GM18873 (cell line): ENCODE results near the gene LDLRAD4.

Source experiments
- ATAC-seq: cut with Tn5 transposase; IDR thresholded peaks from one replicate; pipeline ENCODE4 v1.9.1; 2021; ENCODE audit warnings: mild to moderate bottlenecking, moderate library complexity, moderate number of reproducible peaks; ENCODE audit not compliant: unreplicated experiment, low FRiP score

Gene LDLRAD4

GRCh38 chr18:13452388-13452811, 233.8 kb downstream of the LDLRAD4 start:
- ATAC-seq: no peak

DNA sequence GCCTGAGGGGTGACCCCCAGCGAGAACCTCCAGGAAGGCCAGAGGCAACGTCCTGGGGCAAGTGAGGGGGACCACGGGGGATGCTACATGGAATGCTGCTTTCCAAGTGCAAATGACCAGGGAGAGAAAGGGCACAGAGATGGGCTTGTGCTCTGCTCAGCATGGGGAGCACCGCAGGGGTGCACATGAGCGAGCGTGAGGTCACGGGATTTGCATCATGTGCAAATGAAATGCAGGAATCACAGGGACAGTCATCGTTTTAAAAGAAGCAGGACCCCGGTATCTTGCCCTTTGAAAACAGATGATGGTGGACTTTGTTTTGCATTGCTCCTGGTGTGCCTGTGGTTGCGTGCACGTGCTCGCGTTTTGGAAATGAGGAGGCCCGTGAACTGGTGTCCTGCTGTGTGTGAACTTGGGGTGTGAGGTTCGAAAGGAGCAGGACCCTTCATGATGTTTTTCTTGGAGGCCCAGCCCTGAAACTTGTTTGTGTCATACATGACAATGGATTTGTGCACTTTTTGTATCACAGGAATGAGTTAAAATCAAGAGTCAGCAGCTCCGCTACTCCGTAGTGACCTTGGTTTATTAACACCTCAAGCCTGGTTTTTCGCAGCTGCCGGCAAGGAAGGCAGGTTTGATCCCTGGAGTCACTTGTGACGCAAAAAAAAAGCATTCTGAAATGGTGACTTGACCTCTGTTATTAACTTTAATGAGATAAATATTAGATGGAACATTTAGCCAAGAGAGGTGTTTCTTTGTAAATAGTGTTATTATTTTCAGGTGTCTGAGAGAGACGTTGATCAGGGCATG, 234.5 kb downstream of the LDLRAD4 start:
- ATAC-seq: no peak

DNA sequence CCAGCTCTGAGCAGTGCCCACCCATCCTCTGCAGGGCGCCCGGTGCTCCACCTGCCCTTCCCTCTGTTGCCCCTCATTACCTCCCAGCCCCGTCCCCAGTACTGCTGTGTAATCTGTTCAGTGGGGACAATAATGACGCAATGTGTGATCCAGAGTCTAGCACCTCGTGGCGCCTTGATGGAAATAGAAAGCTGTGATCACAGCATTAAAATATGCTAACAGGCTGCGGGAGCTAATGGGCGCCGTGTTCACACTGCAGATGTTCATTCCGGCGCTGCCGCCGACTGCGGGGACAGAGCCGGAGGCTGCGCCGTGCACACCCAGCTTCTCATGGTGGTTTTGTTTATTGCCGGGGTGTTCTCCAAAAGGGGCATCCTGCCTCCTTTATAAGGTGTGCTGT, 235.2 kb downstream of the LDLRAD4 start:
- no peak for ATAC-seq

GRCh38 chr18:13454363-13455150, 236.0 kb downstream of the LDLRAD4 start:
- ATAC-seq: no peak

GRCh38 chr18:13455471-13455870, 236.9 kb downstream of the LDLRAD4 start:
- no peak for ATAC-seq

DNA sequence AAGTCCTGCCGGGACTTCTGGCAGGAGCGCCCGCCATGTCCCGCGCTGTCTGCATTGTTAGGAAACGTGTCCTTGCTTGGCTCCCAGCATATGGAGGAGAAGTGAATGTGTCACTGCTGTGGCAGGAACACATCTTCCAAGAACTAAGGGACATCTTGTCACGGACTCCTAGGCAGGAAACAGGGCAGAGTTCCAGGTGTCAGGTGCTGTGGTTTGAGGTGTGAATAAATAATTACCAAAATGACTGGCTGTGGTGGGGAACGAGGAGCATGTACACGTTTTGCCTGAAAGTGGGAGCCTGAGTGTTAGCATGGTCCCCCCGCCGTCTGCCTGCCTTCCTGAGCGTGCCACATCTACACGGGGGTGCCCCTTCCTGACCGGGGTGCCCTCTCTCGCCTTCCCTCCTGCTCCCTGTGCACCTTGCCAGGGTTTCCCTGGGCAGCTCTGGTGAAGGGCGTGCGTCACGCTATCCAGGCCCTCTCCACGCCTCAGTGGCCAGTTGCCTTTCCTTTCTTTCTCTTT, 237.5 kb downstream of the LDLRAD4 start:
- peak; percentile 40 for ATAC-seq

GRCh38 chr18:13456736-13457271, 238.2 kb downstream of the LDLRAD4 start:
- no peak for ATAC-seq

GRCh38 chr18:13457327-13457726, 238.8 kb downstream of the LDLRAD4 start:
- no peak for ATAC-seq

DNA sequence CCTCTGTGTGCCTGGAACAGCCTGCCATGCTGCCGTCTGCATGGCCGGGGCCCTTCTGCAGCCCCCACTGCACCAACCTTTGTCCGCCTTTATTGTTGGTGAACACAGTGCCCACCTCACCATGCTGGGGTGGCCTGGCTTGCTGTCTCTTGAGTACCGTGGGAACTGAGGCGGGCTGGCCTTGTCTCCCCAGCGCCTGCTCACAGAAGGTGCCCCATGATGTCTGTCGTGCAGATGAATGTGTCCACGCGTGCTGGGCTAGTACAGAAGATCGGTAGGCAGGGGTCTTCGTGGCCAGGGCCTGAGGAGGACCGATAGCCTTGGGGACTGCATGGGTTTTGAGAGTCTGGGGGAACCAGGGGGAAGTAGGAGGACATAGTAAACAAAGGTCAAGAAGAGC, 242.4 kb downstream of the LDLRAD4 start:
- ATAC-seq: no peak

- no peak for ATAC-seq
Observed at GRCh38 chr18:13461469-13461868, 242.9 kb downstream of the LDLRAD4 start.

DNA sequence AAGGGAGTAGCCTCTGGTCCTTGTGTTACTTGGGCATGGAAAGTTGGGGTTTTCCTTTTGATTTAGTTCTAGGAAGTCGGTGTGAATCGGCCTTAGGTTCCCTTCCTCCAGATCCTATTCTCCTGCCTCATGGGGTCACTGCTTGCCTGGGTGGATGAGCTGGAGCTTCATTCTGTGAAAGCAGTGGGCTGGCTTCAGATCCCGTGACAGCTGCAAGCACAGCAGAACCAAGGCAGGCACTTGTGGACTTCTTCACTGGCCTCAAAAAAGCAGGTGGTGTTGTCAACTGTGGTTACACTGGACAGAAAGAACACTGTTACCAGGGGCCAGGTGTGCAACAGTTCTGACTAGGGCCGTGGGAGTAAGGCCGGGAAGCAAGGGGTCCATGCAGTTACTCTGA, 243.4 kb downstream of the LDLRAD4 start:
- ATAC-seq: no peak

DNA sequence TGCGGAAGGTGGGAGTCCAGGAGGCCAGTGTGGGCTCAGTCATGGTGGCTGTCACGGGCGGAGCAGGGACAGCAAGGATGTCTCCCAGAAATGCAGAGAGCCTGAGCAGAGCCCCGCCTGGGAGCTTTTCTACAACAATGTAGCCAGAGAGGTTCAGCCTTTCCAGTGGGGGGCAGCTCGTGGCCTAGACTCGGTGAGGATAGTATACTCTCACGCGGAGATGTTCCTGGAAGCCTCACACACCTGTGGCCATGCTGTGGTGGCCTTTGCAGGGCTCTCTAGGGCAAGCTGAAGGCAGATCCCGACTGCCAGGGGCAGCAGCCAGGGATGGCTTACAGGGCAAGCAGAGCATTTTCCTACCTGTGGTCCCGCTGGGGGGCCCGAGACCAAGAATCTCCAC, 244.1 kb downstream of the LDLRAD4 start:
- no peak for ATAC-seq

- ATAC-seq: no peak
Observed at GRCh38 chr18:13463526-13464210, 245.1 kb downstream of the LDLRAD4 start.

- peak; percentile 90 for ATAC-seq
Observed at GRCh38 chr18:13464432-13465123, 246.0 kb downstream of the LDLRAD4 start.

GRCh38 chr18:13465124-13465446, 246.5 kb downstream of the LDLRAD4 start:
- ATAC-seq: peak; percentile 14

- peak; percentile 6 for ATAC-seq
Observed at GRCh38 chr18:13465476-13465875, 246.9 kb downstream of the LDLRAD4 start.

GRCh38 chr18:13470516-13471197, 252.1 kb downstream of the LDLRAD4 start:
- ATAC-seq: no peak

DNA sequence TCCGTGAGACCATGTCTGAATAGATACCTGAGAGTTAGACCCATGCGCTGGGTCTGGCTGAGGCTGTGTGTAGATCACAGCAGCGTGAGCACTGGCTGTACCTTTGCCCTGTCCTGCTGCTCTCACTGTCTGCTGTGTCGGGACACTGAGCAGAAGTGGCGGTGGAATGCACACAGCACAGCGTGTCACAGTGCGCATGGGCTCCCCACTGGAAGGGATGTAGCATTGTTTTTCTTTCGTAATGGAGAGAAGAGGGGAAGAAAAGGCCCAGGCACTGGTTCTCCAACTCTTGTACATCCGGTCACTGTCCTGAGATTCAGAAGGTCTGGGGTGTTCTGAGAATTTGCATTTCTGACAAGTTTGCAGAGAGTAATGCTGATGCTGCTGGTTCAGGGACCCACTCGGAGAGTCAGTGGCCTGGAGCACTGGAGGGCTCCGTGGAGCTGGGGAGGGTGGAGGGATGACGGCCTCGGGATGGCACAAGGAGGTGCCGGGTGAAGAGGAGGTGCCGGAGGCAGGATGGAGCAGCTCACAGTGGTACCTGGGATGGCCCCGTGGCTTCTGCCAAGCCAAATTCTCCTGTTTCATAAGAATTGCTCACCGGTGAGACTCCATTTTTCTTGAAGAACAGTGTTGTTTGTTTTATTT, 252.8 kb downstream of the LDLRAD4 start:
- no peak for ATAC-seq

GRCh38 chr18:13471971-13472628, 253.5 kb downstream of the LDLRAD4 start:
- no peak for ATAC-seq
